ENCODE measurements around the gene LAMC1.

GRCh38 chr1:183070923-183071618, 47.9 kb downstream of the LAMC1 start:
- TF ChIP-seq CTCF (IDR thresholded peaks at IDR 0.05), result no peak
- TF ChIP-seq POLR2A (IDR thresholded peaks at IDR 0.05), result no peak
